ENCODE data around the gene CCNY.

DNA sequence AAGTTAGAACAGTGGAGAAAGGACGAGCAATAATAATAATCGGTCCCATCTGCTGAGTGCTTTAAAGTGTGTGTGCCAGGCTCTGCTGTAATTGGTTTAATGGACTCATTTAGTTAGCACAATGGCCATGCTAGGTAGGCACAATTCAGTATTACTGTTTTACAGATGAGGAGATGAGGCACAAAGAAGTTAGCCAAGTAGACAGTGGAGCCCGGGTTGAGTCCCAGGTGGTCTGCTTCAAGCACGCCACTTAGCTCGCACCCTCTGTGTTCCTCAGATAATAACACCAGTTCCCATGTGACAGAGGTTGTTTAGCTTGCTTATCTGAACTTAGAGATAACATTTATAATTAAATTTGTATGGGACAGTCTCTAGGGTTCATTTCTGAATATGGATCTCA, 167.3 kb downstream of the CCNY start:
- TF ChIP-seq, protein P1, sequence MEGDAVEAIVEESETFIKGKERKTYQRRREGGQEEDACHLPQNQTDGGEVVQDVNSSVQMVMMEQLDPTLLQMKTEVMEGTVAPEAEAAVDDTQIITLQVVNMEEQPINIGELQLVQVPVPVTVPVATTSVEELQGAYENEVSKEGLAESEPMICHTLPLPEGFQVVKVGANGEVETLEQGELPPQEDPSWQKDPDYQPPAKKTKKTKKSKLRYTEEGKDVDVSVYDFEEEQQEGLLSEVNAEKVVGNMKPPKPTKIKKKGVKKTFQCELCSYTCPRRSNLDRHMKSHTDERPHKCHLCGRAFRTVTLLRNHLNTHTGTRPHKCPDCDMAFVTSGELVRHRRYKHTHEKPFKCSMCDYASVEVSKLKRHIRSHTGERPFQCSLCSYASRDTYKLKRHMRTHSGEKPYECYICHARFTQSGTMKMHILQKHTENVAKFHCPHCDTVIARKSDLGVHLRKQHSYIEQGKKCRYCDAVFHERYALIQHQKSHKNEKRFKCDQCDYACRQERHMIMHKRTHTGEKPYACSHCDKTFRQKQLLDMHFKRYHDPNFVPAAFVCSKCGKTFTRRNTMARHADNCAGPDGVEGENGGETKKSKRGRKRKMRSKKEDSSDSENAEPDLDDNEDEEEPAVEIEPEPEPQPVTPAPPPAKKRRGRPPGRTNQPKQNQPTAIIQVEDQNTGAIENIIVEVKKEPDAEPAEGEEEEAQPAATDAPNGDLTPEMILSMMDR (IDR thresholded peaks at IDR 0.05) = no peak
- TF ChIP-seq POLR2A (IDR thresholded peaks at IDR 0.05) (no peak), POLR2AphosphoS5 (IDR thresholded peaks at IDR 0.05) (no peak)
